HFF-Myc (cell line): ENCODE data around the gene MGAT5.

Source experiments
- DNase-seq: peaks from one replicate; pipeline ENCODE4 v3.0.0-alpha.2; 2011; ENCODE audit warnings: low read depth; ENCODE audit errors: extremely low read depth
- H3K4me3 ChIP-seq: replicated peaks from 2 replicates; pipeline ENCODE4 v1.5.1; 2011; ENCODE audit warnings: low read depth, mild to moderate bottlenecking, control low read depth, low read length
- TF ChIP-seq, protein P1 (sequence below): IDR thresholded peaks from 2 replicates; pipeline ENCODE4 v1.5.1; 2012; ENCODE audit warnings: mild to moderate bottlenecking, low read depth, low read length, control low read depth; ENCODE audit errors: missing control alignments

MGAT5 gene

DNA sequence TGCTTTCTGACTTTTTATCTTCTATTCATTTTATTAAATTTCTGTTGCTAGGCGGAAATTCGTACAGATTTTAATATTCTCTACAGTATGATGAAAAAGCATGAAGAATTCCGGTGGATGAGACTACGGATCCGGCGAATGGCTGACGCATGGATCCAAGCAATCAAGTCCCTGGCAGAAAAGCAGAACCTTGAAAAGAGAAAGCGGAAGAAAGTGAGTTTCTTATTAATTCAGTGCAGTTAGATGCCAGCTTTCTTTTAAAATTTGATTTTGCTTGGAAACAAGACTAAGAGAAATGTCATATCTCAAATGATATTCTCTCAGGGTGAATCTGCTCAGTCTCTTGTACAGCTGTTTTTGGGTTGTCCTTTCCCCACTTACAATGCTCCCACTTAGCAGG is 84.3 kb downstream of the MGAT5 start:
- no peak for DNase-seq
- no peak overlapping the region for H3K4me3 ChIP-seq
- TF ChIP-seq, protein P1, sequence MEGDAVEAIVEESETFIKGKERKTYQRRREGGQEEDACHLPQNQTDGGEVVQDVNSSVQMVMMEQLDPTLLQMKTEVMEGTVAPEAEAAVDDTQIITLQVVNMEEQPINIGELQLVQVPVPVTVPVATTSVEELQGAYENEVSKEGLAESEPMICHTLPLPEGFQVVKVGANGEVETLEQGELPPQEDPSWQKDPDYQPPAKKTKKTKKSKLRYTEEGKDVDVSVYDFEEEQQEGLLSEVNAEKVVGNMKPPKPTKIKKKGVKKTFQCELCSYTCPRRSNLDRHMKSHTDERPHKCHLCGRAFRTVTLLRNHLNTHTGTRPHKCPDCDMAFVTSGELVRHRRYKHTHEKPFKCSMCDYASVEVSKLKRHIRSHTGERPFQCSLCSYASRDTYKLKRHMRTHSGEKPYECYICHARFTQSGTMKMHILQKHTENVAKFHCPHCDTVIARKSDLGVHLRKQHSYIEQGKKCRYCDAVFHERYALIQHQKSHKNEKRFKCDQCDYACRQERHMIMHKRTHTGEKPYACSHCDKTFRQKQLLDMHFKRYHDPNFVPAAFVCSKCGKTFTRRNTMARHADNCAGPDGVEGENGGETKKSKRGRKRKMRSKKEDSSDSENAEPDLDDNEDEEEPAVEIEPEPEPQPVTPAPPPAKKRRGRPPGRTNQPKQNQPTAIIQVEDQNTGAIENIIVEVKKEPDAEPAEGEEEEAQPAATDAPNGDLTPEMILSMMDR: no peak

DNA sequence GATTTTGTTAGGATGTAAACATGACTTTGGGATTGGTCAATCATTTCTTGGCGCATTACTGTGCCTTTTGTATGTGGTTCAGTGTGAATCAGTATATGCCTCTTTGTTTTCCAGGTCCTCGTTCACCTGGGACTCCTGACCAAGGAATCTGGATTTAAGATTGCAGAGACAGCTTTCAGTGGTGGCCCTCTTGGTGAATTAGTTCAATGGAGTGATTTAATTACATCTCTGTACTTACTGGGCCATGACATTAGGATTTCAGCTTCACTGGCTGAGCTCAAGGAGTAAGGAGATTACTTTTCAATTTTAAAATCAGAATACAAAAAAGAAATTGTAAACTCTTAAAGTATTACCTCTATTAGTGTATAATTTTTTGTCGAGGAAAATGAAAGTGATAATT is 87.6 kb downstream of the MGAT5 start:
- TF ChIP-seq, protein P1: no peak
- DNase-seq: no peak
- no peak overlapping the region for H3K4me3 ChIP-seq

DNA sequence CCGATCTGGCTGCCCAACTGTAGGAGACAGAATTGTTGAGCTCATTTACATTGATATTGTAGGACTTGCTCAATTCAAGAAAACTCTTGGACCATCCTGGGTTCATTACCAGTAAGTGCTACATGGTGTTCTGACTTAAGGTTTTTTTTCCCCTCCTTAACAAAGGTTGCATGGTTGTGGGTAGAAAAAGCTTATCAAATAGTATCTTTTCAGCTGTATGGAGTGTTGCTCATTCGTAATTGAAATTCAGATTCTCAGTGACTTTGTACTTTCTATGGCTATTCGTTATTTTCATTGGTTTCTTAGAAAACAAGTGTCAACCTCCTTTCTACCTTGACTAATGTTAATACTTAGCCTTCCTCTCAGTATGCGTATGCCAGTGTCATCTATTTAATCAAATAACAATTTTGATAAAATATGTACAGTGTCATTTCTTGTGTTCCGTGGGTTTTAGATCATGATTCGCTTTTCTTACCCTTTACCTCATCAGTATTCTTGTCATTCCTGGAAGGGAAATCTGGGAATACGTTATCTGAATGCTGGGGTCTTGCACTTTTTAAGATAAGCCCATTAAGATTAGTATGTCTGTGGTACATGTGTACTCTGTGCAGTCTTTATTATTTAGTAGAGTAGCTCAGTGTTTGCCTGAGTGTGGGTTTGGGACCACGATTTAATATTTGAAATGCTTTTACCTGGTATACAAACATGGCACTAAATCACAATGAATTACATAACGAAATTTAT is 91.3 kb downstream of the MGAT5 start:
- no peak for DNase-seq
- no peak overlapping the region for H3K4me3 ChIP-seq
- TF ChIP-seq, protein P1: no peak

DNA sequence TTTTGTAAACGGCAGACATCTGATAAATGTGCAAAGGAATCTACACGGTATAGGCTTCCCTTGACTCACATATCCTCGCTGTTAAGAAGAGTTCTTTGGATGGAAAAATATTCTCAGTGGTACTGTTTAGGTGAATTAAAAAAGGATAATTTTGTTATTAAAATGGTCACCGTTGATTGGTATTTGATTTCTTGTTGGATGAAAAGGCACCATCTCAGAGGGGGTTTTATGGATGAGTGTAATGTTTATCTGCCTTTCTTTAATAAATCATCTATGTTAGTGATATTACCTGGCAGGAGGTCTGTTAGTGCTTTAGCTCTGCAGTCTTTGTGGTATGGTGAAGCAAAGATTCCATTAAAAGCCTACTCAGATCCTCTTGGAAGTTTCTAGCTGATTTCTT is 92.3 kb downstream of the MGAT5 start:
- TF ChIP-seq, protein P1: no peak
- DNase-seq: no peak
- H3K4me3 ChIP-seq: no peak overlapping the region

DNA sequence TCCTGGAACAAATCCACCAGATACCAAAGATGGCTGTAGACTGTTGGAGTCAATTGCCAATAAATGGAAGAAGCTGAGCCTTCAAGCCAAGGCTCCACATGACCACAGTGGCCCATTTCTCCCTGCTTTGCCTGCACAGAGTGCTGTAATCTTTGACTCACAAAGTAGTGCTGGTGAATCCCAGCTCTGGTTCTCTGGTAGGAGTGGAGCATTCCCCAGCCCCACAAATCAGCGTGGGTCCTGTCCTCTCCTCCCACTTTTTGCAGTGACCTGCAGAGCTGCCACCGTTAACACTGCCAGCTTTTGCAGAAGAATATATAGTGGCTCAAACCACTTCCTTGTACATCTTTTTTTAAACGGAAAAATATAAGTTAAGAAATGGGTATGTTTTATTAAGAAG is 93.9 kb downstream of the MGAT5 start:
- TF ChIP-seq, protein P1: no peak
- DNase-seq: no peak
- no peak overlapping the region for H3K4me3 ChIP-seq

DNA sequence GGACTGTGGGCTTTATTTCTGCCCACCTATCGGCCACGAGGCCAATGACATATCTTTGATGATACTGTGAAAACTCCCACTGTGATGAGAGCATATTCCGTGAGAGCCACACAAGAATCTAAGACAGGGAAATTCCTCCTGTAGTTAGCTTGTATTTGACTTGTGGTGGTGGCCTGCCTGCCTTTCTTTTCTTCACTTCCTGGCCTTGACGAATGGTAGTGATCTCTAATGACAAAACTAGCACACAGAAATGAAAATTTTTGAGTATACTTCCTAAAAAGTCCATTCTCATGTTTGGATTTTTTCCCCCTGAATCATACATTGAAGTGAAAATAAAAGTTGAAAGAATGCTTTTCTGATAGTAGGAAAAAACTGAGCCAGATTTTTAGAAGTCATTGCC is 94.4 kb downstream of the MGAT5 start:
- TF ChIP-seq, protein P1: no peak
- H3K4me3 ChIP-seq: no peak overlapping the region
- no peak for DNase-seq

DNA sequence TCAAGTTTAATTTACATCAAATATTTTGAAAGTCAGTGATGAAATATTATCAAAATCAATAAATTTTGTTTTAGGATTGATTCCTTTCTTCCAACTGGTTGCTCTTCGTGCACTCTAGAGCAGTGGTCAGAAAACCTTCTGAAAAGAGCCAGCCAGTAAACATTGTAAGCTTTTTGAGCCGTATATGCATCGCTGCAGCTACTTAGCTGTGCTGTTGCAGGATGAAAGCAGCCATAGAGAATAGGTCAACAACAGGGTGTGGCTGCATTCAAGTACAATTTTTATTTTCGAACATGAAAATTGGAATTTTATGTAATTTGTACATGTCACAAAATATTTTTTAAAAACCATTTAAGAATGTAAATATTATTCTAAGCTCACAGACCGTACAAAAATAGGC is 94.9 kb downstream of the MGAT5 start:
- no peak for DNase-seq
- H3K4me3 ChIP-seq: no peak overlapping the region
- TF ChIP-seq, protein P1: no peak
